A673 (cell line): ENCODE data around the gene SLC20A1. TPM values are rescaled to one million over a fixed set of nuclear protein-coding genes. Genes with fewer than 3 reads are reported as not detected.
A peak's percentile ranks its signal among the peaks of the same experiment; 100 is the strongest.

ENCODE experiments used
- BruUV-seq: library from RNA; stranded (reverse); fragments of 400-500 nt; replicated peaks from 2 replicates; lab custom pipeline; 2021; lab: Mats Ljungman, UMichigan
- CTCF ChIA-PET: fragments of 300-600 bp; sonication (Branson Sonifier 250); formaldehyde crosslinking; loops from one replicate; lab custom pipeline; 2022; ENCODE audit warnings: antibody characterized with exemption; lab: Charles Lee
- POLR2A ChIA-PET: fragments of 300-600 bp; sonication (Branson Sonifier 250); formaldehyde crosslinking; loops from one replicate; lab custom pipeline; 2022; ENCODE audit warnings: antibody characterized with exemption; ENCODE audit not compliant: low non-redundant PET; lab: Charles Lee
- DNase-seq: peaks from one replicate; pipeline ENCODE4 v3.0.0-alpha.2; 2015; ENCODE audit warnings: low spot score
- H3K27ac ChIP-seq: fragments of 200-600 bp; sonication (generic); 2 replicates; pipeline ENCODE4 v1.5.1; 2016; ENCODE audit warnings: mixed run types, low read depth, mild to moderate bottlenecking, mixed read lengths, antibody characterized with exemption, low read length; ENCODE audit not compliant: poor library complexity, severe bottlenecking
- H3K27me3 ChIP-seq: fragments of 200-600 bp; sonication (generic); replicated peaks from 2 replicates; pipeline ENCODE4 v1.6.1; 2017; ENCODE audit warnings: mixed run types, low read depth, mild to moderate bottlenecking, mixed read lengths, antibody characterized with exemption, low read length; ENCODE audit not compliant: insufficient read depth, poor library complexity
- H3K36me3 ChIP-seq: fragments of 200-600 bp; sonication (generic); 2 replicates; pipeline ENCODE4 v1.6.1; 2016; ENCODE audit warnings: mixed run types, mild to moderate bottlenecking, mixed read lengths, antibody characterized with exemption, low read length; ENCODE audit not compliant: insufficient read depth, poor library complexity, severe bottlenecking
- H3K4me1 ChIP-seq: fragments of 200-600 bp; sonication (generic); 2 replicates; pipeline ENCODE4 v1.6.1; 2017; ENCODE audit warnings: mixed run types, mild to moderate bottlenecking, mixed read lengths, antibody characterized with exemption, low read length; ENCODE audit not compliant: insufficient read depth, poor library complexity, severe bottlenecking
- H3K4me3 ChIP-seq: fragments of 200-600 bp; sonication (generic); 2 replicates; pipeline ENCODE4 v1.5.1; 2016; ENCODE audit warnings: low read depth, mixed run types, mild to moderate bottlenecking, mixed read lengths, low read length; ENCODE audit not compliant: poor library complexity, severe bottlenecking
- H3K9me3 ChIP-seq: fragments of 200-600 bp; sonication (generic); 2 replicates; pipeline ENCODE4 v1.6.1; 2016; ENCODE audit warnings: mixed run types, low read depth, mild to moderate bottlenecking, mixed read lengths, antibody characterized with exemption, low read length; ENCODE audit not compliant: poor library complexity, severe bottlenecking
- EZH2 ChIP-seq: fragments of 200-600 bp; sonication (generic); IDR thresholded peaks from 2 replicates; pipeline ENCODE4 v1.6.1; 2017; ENCODE audit warnings: borderline replicate concordance, low read depth, mild to moderate bottlenecking, mixed read lengths, antibody characterized with exemption, low read length; ENCODE audit not compliant: poor library complexity, severe bottlenecking
- intact Hi-C: fragments of 100-400 bp; cut with micrococcal nuclease; formaldehyde crosslinking; loops from one replicate; pipeline ENCODE4 v1.10.0; 2022; ENCODE audit not compliant: unreplicated experiment
- total RNA-seq: library from RNA; stranded (reverse); gene quantifications from 2 replicates; pipeline ENCODE4 v1.2.3, GENCODE V29; 2021
- TF ChIP-seq, protein P1 (sequence below): fragments of 300-800, 200-600 bp; sonication (generic); conservative IDR thresholded peaks from 2 replicates; pipeline ENCODE4 v1.5.1; 2017; ENCODE audit warnings: low read depth, mild to moderate bottlenecking, antibody characterized with exemption, low read length, moderate library complexity, mixed read lengths

Gene SLC20A1
- total RNA-seq, 1 experiment from 2014 or later: 148 TPM

DNA sequence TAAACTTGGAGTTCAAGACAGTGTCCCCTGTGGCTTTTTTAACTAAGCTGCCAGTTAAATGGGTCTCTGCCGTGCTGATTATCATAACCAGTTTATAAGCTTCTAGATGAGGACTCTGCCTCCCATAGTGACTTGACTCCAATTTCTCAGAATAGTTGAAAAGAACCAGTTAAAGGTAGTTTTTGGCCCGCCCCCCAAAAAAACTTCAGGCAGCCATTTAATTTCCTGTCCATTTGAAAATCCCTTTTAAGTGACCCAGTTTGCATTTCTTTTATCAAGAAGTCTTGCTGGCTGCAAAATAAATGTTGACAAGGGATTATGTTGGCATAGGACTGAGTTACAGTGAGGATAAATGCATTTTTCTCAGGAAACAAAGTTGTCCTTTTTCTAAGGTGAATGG lies 2.3 kb downstream of the SLC20A1 start:
- no peak overlapping the region for H3K27ac ChIP-seq
- DNase-seq: peak; percentile 17
- no peaks in the 10 kb centered on the region for H3K27me3 ChIP-seq
- peak overlapping the region; percentile 96 for H3K4me3 ChIP-seq
- peaks cover 30% of the 10 kb centered on the region for H3K4me1 ChIP-seq
- no TSS peak for BruUV-seq
- POLR2A ChIA-PET: interaction anchor here (0.6 kb wide), 1 partner anchor 93 kb away, joined by 3 read pairs; no protein-coding TSS in a partner anchor
- CTCF ChIA-PET: no interaction called here
- peaks cover 61% of the 10 kb centered on the region for H3K36me3 ChIP-seq
- intact Hi-C loops: no loop called here
- no peak for TF ChIP-seq EZH2
- TF ChIP-seq, protein P1, sequence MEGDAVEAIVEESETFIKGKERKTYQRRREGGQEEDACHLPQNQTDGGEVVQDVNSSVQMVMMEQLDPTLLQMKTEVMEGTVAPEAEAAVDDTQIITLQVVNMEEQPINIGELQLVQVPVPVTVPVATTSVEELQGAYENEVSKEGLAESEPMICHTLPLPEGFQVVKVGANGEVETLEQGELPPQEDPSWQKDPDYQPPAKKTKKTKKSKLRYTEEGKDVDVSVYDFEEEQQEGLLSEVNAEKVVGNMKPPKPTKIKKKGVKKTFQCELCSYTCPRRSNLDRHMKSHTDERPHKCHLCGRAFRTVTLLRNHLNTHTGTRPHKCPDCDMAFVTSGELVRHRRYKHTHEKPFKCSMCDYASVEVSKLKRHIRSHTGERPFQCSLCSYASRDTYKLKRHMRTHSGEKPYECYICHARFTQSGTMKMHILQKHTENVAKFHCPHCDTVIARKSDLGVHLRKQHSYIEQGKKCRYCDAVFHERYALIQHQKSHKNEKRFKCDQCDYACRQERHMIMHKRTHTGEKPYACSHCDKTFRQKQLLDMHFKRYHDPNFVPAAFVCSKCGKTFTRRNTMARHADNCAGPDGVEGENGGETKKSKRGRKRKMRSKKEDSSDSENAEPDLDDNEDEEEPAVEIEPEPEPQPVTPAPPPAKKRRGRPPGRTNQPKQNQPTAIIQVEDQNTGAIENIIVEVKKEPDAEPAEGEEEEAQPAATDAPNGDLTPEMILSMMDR: no peak
- no peaks in the 10 kb centered on the region for H3K9me3 ChIP-seq

DNA sequence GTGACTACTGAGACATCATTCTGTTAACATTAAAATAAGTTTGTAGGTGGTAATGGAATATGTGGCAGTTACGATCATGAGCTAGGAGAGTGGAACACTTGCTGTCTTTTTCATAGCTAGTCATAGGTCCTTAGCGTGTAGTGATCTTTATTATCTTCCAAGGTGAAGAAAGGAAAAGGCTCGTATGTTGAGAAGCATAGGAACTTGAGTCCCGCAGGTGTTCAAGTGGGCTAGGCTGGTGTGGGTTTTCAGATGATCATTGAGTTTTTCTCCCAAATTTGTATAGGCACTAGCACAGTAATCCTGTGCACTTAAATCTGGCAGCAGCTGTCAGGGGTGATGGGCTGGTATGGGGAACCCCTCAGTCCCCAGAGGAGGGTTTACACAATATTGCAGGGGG lies 10.9 kb downstream of the SLC20A1 start:
- Histone ChIP-seq H3K9me3 (no peaks in the 10 kb centered on the region), H3K4me1 (peaks cover 4% of the 10 kb centered on the region), H3K27ac (peak overlapping the region; percentile 4), H3K36me3 (peaks cover 95% of the 10 kb centered on the region), H3K27me3 (no peaks in the 10 kb centered on the region), H3K4me3 (no peak overlapping the region)
- BruUV-seq: no TSS peak
- intact Hi-C loops: no loop called here
- POLR2A ChIA-PET: no interaction called here
- TF ChIP-seq, protein P1: no peak
- TF ChIP-seq EZH2: no peak
- no peak for DNase-seq
- CTCF ChIA-PET: interaction anchor here (0.7 kb wide), 1 partner anchor 100 kb away, joined by 9 read pairs; no protein-coding TSS in a partner anchor

DNA sequence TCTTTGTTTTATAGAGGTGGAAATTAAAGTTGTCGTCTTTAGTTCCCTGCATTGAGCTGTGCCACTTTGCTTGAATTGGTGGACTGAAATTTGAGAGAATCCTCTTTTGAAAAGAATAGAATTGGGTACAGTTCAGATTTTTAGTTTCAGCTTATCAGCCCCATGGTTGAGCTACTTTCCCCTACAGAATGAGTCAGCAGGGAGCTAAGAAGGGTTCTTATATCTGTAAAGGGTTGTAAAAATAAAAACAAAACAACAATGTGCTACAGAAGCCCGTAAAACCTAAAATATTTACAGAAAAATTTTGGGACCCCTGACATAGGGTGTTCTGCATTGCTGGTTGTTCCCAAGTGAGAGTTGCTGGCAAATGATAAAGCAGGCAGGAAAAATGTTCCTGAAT lies 12.6 kb downstream of the SLC20A1 start:
- CTCF ChIA-PET: no interaction called here
- H3K4me1 ChIP-seq: peaks cover 4% of the 10 kb centered on the region
- POLR2A ChIA-PET: no interaction called here
- H3K27ac ChIP-seq: no peak overlapping the region
- H3K4me3 ChIP-seq: no peak overlapping the region
- no peak for TF ChIP-seq EZH2
- TF ChIP-seq, protein P1: no peak
- no peaks in the 10 kb centered on the region for H3K9me3 ChIP-seq
- BruUV-seq: no TSS peak
- no peak for DNase-seq
- intact Hi-C loops: no loop called here
- H3K27me3 ChIP-seq: no peaks in the 10 kb centered on the region
- peaks cover 95% of the 10 kb centered on the region for H3K36me3 ChIP-seq
